Trophoblast cell (in vitro differentiated cells and primary cell): ENCODE measurements around the gene ZNF506.

Experiments used
- DNase-seq, 2 donors: peaks; one replicate each; pipeline ENCODE4 v3.0.0-alpha.2; 2016
- H2AFZ ChIP-seq: 2 replicates; pipeline ENCODE4 v1.6.1; 2013; ENCODE audit warnings: low read length, moderate library complexity, mild to moderate bottlenecking; ENCODE audit not compliant: insufficient read depth, poor library complexity
- H2AK5ac ChIP-seq: 2 replicates; pipeline ENCODE4 v1.6.1; 2013; ENCODE audit warnings: mild to moderate bottlenecking, low read length
- H2BK120ac ChIP-seq: 2 replicates; pipeline ENCODE4 v1.6.1; 2013; ENCODE audit warnings: low read length, mild to moderate bottlenecking, moderate library complexity; ENCODE audit not compliant: insufficient read depth, poor library complexity
- H2BK12ac ChIP-seq: 2 replicates; pipeline ENCODE4 v1.6.1; 2013; ENCODE audit warnings: mild to moderate bottlenecking, low read length, moderate library complexity
- H2BK5ac ChIP-seq: 2 replicates; pipeline ENCODE4 v1.6.1; 2013; ENCODE audit warnings: low read length, low read depth, moderate library complexity, mild to moderate bottlenecking; ENCODE audit not compliant: poor library complexity
- H3K14ac ChIP-seq: 2 replicates; pipeline ENCODE4 v1.6.1; 2013; ENCODE audit warnings: mild to moderate bottlenecking, low read length
- H3K18ac ChIP-seq: 2 replicates; pipeline ENCODE4 v1.6.1; 2013; ENCODE audit warnings: mild to moderate bottlenecking, low read length
- H3K23ac ChIP-seq: 2 replicates; pipeline ENCODE4 v1.6.1; 2013; ENCODE audit warnings: low read length
- H3K27ac ChIP-seq: 2 replicates; pipeline ENCODE4 v1.5.1; 2013; ENCODE audit warnings: low read depth, mild to moderate bottlenecking, inconsistent platforms, low read length, moderate library complexity
- H3K27me3 ChIP-seq: 2 replicates; pipeline ENCODE4 v1.6.1; 2013; ENCODE audit warnings: inconsistent platforms, mild to moderate bottlenecking, low read length, moderate library complexity; ENCODE audit not compliant: insufficient read depth
- H3K36me3 ChIP-seq, 2 experiments: 1 replicate in 1 of 2; 2 replicates in 1 of 2; pipeline ENCODE4 v1.6.1; 2013; ENCODE audit warnings: low read length in 2 of 2, mild to moderate bottlenecking in 2 of 2, moderate library complexity in 1 of 2; ENCODE audit not compliant: insufficient read depth in 2 of 2, control insufficient read depth in 1 of 2
- H3K4ac ChIP-seq: 2 replicates; pipeline ENCODE4 v1.6.1; 2013; ENCODE audit warnings: low read depth, mild to moderate bottlenecking, low read length, moderate library complexity
- H3K4me1 ChIP-seq, 2 experiments: 1 replicate in 1 of 2; 2 replicates in 1 of 2; pipeline ENCODE4 v1.6.1; 2013; ENCODE audit warnings: low read length in 2 of 2, mild to moderate bottlenecking in 2 of 2, moderate library complexity in 1 of 2; ENCODE audit not compliant: insufficient read depth in 2 of 2, control insufficient read depth in 1 of 2
- H3K4me2 ChIP-seq: 2 replicates; pipeline ENCODE4 v1.6.1; 2013; ENCODE audit warnings: inconsistent platforms, mild to moderate bottlenecking, low read length, moderate library complexity
- H3K4me3 ChIP-seq: 2 replicates; pipeline ENCODE4 v1.5.1; 2013; ENCODE audit warnings: mild to moderate bottlenecking, low read depth, low read length, inconsistent platforms
- H3K79me1 ChIP-seq: one replicate; pipeline ENCODE4 v1.6.1; 2013; ENCODE audit warnings: low read length
- H3K79me2 ChIP-seq: 2 replicates; pipeline ENCODE4 v1.6.1; 2013; ENCODE audit warnings: low read length, mild to moderate bottlenecking; ENCODE audit not compliant: control insufficient read depth, insufficient read depth, poor library complexity
- H3K9ac ChIP-seq: 2 replicates; pipeline ENCODE4 v1.6.1; 2013; ENCODE audit warnings: mild to moderate bottlenecking, low read length
- H3K9me3 ChIP-seq: 2 replicates; pipeline ENCODE4 v1.6.1; 2013; ENCODE audit warnings: low read depth, mild to moderate bottlenecking, control low read depth, inconsistent platforms, low read length; ENCODE audit not compliant: insufficient read depth
- H4K12ac ChIP-seq: 2 replicates; pipeline ENCODE4 v1.6.1; 2013; ENCODE audit warnings: low read depth, mild to moderate bottlenecking, low read length, moderate library complexity
- H4K8ac ChIP-seq: 2 replicates; pipeline ENCODE4 v1.6.1; 2013; ENCODE audit warnings: low read depth, mild to moderate bottlenecking, low read length, moderate library complexity
- H4K91ac ChIP-seq: one replicate; pipeline ENCODE4 v1.6.1; 2013; ENCODE audit warnings: low read depth, mild to moderate bottlenecking, low read length, moderate library complexity
- WGBS: extraction: QIAGEN DNeasy Blood & Tissue Kit; methylation state at CpG from one replicate; pipeline ENCODE4 v1.1.7; 2013; ENCODE audit warnings: missing lambda C conversion rate; ENCODE audit not compliant: insufficient read length, insufficient coverage; ENCODE audit errors: extremely low coverage; 5-methylcytosine and 5-hydroxymethylcytosine counted together

The ZNF506 gene

DNA sequence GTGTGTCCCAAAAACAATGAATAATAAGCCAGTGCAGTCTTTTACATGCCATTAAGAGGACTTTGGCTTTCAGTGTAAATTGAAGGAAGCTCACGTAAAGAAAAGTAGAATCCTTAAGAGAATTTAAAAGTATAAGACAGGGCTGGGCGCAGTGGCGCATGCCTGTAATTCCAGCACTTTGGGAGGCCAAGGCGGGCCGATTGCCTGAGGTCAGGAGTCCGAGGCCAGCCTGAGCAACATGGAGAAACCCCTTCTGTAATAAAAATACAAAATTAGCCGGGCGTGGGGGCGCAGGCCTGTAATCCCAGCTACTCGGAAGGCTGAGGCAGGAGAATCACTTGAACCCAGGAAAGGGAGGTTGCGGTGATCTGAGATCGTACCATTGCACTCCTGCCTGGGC is 26.2 kb upstream of the ZNF506 start:
- H3K4ac ChIP-seq, result no peak overlapping the region
- H2AFZ ChIP-seq, result no peak overlapping the region
- H4K91ac ChIP-seq, result no peak overlapping the region
- H3K36me3 ChIP-seq, result peaks cover 4 to 11% of the 10 kb centered on the region in 2 experiments
- H3K4me3 ChIP-seq, result no peak overlapping the region
- WGBS, result no CpG with 5 or more reads among the region's 12 CpGs
- H3K79me1 ChIP-seq, result no peaks in the 10 kb centered on the region
- H3K27me3 ChIP-seq, result no peaks in the 10 kb centered on the region
- H4K8ac ChIP-seq, result peak overlapping the region; percentile 28
- H2BK120ac ChIP-seq, result no peak overlapping the region
- no peak overlapping the region for H3K23ac ChIP-seq
- H4K12ac ChIP-seq, result no peak overlapping the region
- no peak overlapping the region for H3K9ac ChIP-seq
- H2BK5ac ChIP-seq, result no peak overlapping the region
- no peak overlapping the region for H3K18ac ChIP-seq
- no peak overlapping the region for H3K4me2 ChIP-seq
- peak; percentile 61 to 68 for DNase-seq
- H3K9me3 ChIP-seq, result no peaks in the 10 kb centered on the region
- H2BK12ac ChIP-seq, result no peak overlapping the region
- H3K4me1 ChIP-seq, result peaks cover 4% of the 10 kb centered on the region in 2 experiments
- no peak overlapping the region for H2AK5ac ChIP-seq
- no peak overlapping the region for H3K27ac ChIP-seq
- H3K79me2 ChIP-seq, result no peaks in the 10 kb centered on the region
- H3K14ac ChIP-seq, result no peak overlapping the region

DNA sequence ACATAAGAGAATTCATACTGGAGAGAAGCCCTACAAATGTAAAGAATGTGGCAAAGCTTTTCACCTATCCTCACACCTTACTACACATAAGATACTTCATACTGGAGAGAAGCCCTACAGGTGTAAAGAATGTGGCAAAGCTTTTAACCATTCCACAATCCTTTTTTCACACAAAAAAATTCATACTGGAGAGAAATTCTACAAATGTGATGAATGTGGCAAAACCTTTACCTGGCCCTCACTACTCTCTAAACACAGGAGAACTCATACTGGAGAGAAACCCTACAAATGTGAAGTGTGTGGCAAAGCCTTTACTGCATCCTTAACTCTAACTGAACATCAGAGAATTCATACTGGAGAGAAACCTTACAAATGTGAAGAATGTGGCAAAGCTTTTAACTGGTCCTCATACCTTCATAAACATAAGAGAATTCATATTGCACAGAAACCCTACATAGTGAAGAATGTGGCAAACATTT is 14.0 kb upstream of the ZNF506 start:
- no peak overlapping the region for H4K91ac ChIP-seq
- no peak overlapping the region for H3K4me3 ChIP-seq
- H3K4ac ChIP-seq, result no peak overlapping the region
- peaks cover 17% of the 10 kb centered on the region for H3K9me3 ChIP-seq
- peaks cover 3 to 4% of the 10 kb centered on the region in 2 experiments for H3K36me3 ChIP-seq
- no peak overlapping the region for H2BK5ac ChIP-seq
- no peak overlapping the region for H2AFZ ChIP-seq
- H3K27ac ChIP-seq, result no peak overlapping the region
- H3K4me2 ChIP-seq, result no peak overlapping the region
- no peaks in the 10 kb centered on the region for H3K79me2 ChIP-seq
- no peaks in the 10 kb centered on the region for H3K4me1 ChIP-seq
- no peak overlapping the region for H3K9ac ChIP-seq
- H2BK120ac ChIP-seq, result no peak overlapping the region
- no peaks in the 10 kb centered on the region for H3K79me1 ChIP-seq
- no peak overlapping the region for H2AK5ac ChIP-seq
- H3K27me3 ChIP-seq, result no peaks in the 10 kb centered on the region
- no peak for DNase-seq
- H2BK12ac ChIP-seq, result no peak overlapping the region
- H3K14ac ChIP-seq, result no peak overlapping the region
- no peak overlapping the region for H4K8ac ChIP-seq
- H3K23ac ChIP-seq, result no peak overlapping the region
- H3K18ac ChIP-seq, result no peak overlapping the region
- H4K12ac ChIP-seq, result no peak overlapping the region

DNA sequence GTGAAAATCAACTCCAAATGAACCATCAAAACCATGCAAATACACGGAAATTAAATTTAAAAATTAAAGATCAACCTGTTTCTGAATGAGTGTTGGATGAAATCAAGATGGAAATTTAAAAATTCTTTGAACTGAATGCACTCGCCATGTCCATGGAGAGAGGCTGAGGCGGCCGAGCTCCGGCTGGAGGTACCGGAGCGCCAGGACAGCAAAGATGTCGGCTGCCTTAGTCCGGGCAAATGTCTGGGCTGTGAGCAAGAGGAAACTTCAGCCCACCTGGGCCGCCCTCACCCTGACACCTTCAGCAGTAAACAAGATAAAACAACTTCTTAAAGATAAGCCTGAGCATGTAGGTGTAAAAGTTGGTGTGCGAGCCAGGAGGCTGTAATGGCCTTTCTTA is 5.3 kb upstream of the ZNF506 start:
- WGBS, result no CpG with 5 or more reads among the region's 11 CpGs
- Histone ChIP-seq H3K4me3 (no peak overlapping the region), H3K9me3 (peaks cover 18% of the 10 kb centered on the region), H3K36me3 (peaks cover 0 to 2% of the 10 kb centered on the region in 2 experiments), H4K12ac (no peak overlapping the region), H3K27ac (no peak overlapping the region), H2AK5ac (no peak overlapping the region), H4K91ac (no peak overlapping the region), H3K18ac (no peak overlapping the region), H3K14ac (no peak overlapping the region), H2BK12ac (no peak overlapping the region), H2AFZ (no peak overlapping the region), H3K9ac (no peak overlapping the region), H3K23ac (no peak overlapping the region), H4K8ac (no peak overlapping the region), H3K4me1 (no peaks in the 10 kb centered on the region), H3K79me2 (no peaks in the 10 kb centered on the region), H2BK5ac (no peak overlapping the region), H3K4me2 (no peak overlapping the region), H3K4ac (no peak overlapping the region), H3K27me3 (peaks cover 4% of the 10 kb centered on the region), H3K79me1 (peaks cover under 1% of the 10 kb centered on the region), H2BK120ac (no peak overlapping the region)
- no peak for DNase-seq

DNA sequence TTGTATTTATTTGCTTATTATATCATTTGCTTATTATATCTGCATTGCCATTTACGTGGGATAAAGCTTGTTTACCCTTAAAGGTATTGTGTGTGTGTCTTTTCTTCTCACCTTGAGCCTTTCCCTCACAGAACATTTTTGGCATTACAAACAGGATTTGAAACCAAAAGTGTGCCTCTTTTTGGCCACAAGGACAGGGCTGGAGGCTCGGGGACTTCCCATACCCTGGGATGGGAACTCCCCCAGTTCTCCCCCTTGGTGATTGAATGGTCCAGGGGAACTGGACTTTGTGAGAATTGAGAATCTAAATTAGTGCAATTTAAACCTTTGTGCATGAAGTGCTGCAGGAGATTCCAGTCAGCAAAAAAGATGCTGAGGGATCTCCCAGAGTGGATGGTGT is 2.4 kb upstream of the ZNF506 start:
- no peak overlapping the region for H3K14ac ChIP-seq
- no peak overlapping the region for H3K4me3 ChIP-seq
- H3K23ac ChIP-seq, result no peak overlapping the region
- H3K4me1 ChIP-seq, result no peaks in the 10 kb centered on the region
- H3K27ac ChIP-seq, result no peak overlapping the region
- H3K79me1 ChIP-seq, result peaks cover 7% of the 10 kb centered on the region
- no peak overlapping the region for H3K9ac ChIP-seq
- H2AFZ ChIP-seq, result no peak overlapping the region
- H3K18ac ChIP-seq, result no peak overlapping the region
- H3K27me3 ChIP-seq, result no peaks in the 10 kb centered on the region
- H3K36me3 ChIP-seq, result no peaks in the 10 kb centered on the region
- no peak overlapping the region for H4K12ac ChIP-seq
- peaks cover 2% of the 10 kb centered on the region for H3K9me3 ChIP-seq
- no peak overlapping the region for H2BK12ac ChIP-seq
- no peak overlapping the region for H2BK120ac ChIP-seq
- WGBS, result no CpG with 5 or more reads among the region's 2 CpGs
- peaks cover 8% of the 10 kb centered on the region for H3K79me2 ChIP-seq
- H3K4me2 ChIP-seq, result no peak overlapping the region
- H2AK5ac ChIP-seq, result no peak overlapping the region
- no peak overlapping the region for H4K8ac ChIP-seq
- no peak overlapping the region for H3K4ac ChIP-seq
- no peak overlapping the region for H2BK5ac ChIP-seq
- no peak for DNase-seq
- H4K91ac ChIP-seq, result no peak overlapping the region
